Measurements from ENCODE around the gene PPIF. TPM values are rescaled to one million over a fixed set of nuclear protein-coding genes. Genes with fewer than 3 reads are reported as not detected.
A peak's percentile ranks its signal among the peaks of the same experiment; 100 is the strongest.

Gene PPIF
- total RNA-seq, 6 donors from 2014 or later = 19.3 to 46.5 (median 31.2) TPM

GRCh38 chr10:79354615-79355014, 7.3 kb downstream of the PPIF start:
- 89 to 92% methylated on average over 6 of the region's 6 CpGs for WGBS, 2 donors
- Histone ChIP-seq H3K4me1 (peaks cover under 1 to 8% (median 2%) of the 10 kb centered on the region in 4 donors), H3K27ac (no peak overlapping the region), H3K27me3 (no peaks in the 10 kb centered on the region), H3K9me3 (no peaks in the 10 kb centered on the region), H3K36me3 (peaks cover 9 to 58% (median 42%) of the 10 kb centered on the region in 4 donors), H3K4me3 (no peak overlapping the region)
- no peak for TF ChIP-seq EP300 (IDR thresholded peaks at IDR 0.05)
- no peak for TF ChIP-seq CTCF (IDR thresholded peaks at IDR 0.05)
- no peak for TF ChIP-seq POLR2AphosphoS5 (IDR thresholded peaks at IDR 0.05)
- TF ChIP-seq POLR2A (IDR thresholded peaks at IDR 0.05) = no peak
- ATAC-seq (ENCODE audit: low FRiP score in 2 of 2) (no peak), DNase-seq (peak in 1 of 2 donors; percentile 8)

GRCh38 chr10:79355420-79356017, 8.2 kb downstream of the PPIF start:
- no peaks in the 10 kb centered on the region for H3K27me3 ChIP-seq
- peak overlapping the region in 1 of 4 donors; percentile 13 for H3K27ac ChIP-seq
- peaks cover 0 to 4% (median 0%) of the 10 kb centered on the region in 4 donors for H3K4me1 ChIP-seq
- peaks cover 5 to 49% (median 34%) of the 10 kb centered on the region in 4 donors for H3K36me3 ChIP-seq
- DNase-seq (no peak), ATAC-seq (ENCODE audit: low FRiP score in 2 of 2) (no peak)
- H3K9me3 ChIP-seq = no peaks in the 10 kb centered on the region
- 80 to 93% methylated on average over 6 of the region's 6 CpGs for WGBS, 2 donors
- H3K4me3 ChIP-seq = no peak overlapping the region
- TF ChIP-seq POLR2A (IDR thresholded peaks at IDR 0.05) (no peak), EP300 (IDR thresholded peaks at IDR 0.05) (no peak)

- no peak for TF ChIP-seq POLR2A (IDR thresholded peaks at IDR 0.05)
- TF ChIP-seq EP300 (IDR thresholded peaks at IDR 0.05) = no peak
- Histone ChIP-seq H3K4me1 (peaks cover 0 to 4% (median 0%) of the 10 kb centered on the region in 4 donors), H3K4me3 (no peak overlapping the region), H3K27me3 (no peaks in the 10 kb centered on the region), H3K9me3 (no peaks in the 10 kb centered on the region), H3K27ac (peak overlapping the region in 1 of 4 donors; percentile 13), H3K36me3 (peaks cover 4 to 43% (median 29%) of the 10 kb centered on the region in 4 donors)
- peak; percentile 3 to 56 for ATAC-seq (ENCODE audit: low FRiP score in 2 of 2)
- 70 to 71% methylated on average over 3 to 5 of the region's 5 CpGs for WGBS, 2 donors
- DNase-seq = peak in 1 of 2 donors; percentile 25
Observed at GRCh38 chr10:79356104-79356503, 8.8 kb downstream of the PPIF start.

GRCh38 chr10:79357180-79357579, 9.9 kb downstream of the PPIF start:
- Histone ChIP-seq H3K27me3 (no peaks in the 10 kb centered on the region), H3K36me3 (peaks cover 2 to 32% (median 19%) of the 10 kb centered on the region in 4 donors), H3K9me3 (no peaks in the 10 kb centered on the region), H3K4me1 (peaks cover 0 to 4% (median 0%) of the 10 kb centered on the region in 4 donors), H3K27ac (no peak overlapping the region), H3K4me3 (no peak overlapping the region)
- ATAC-seq (ENCODE audit: low FRiP score in 2 of 2) (no peak), DNase-seq (peak in 1 of 2 donors; percentile 8)
- TF ChIP-seq EP300 (IDR thresholded peaks at IDR 0.05) = no peak
- TF ChIP-seq POLR2AphosphoS5 (IDR thresholded peaks at IDR 0.05) = no peak
- TF ChIP-seq CTCF (IDR thresholded peaks at IDR 0.05) = no peak
- no peak for TF ChIP-seq POLR2A (IDR thresholded peaks at IDR 0.05)
- WGBS, 2 donors = 95 to 96% methylated on average over 9 of the region's 9 CpGs

GRCh38 chr10:79358811-79359210, 11.5 kb downstream of the PPIF start:
- Histone ChIP-seq H3K9me3 (no peaks in the 10 kb centered on the region), H3K27ac (no peak overlapping the region), H3K4me1 (no peaks in the 10 kb centered on the region), H3K4me3 (no peak overlapping the region), H3K36me3 (peaks cover 0 to 16% (median 5%) of the 10 kb centered on the region in 4 donors), H3K27me3 (no peaks in the 10 kb centered on the region)
- TF ChIP-seq POLR2A (IDR thresholded peaks at IDR 0.05) = no peak
- TF ChIP-seq POLR2AphosphoS5 (IDR thresholded peaks at IDR 0.05) = no peak
- WGBS, 2 donors = 75 to 78% methylated on average over 5 of the region's 5 CpGs
- ATAC-seq (ENCODE audit: low FRiP score in 2 of 2) (no peak), DNase-seq (peak in 1 of 2 donors; percentile 21)

- Histone ChIP-seq H3K9me3 (no peaks in the 10 kb centered on the region), H3K4me3 (no peak overlapping the region), H3K36me3 (peaks cover 0 to 6% (median 0%) of the 10 kb centered on the region in 4 donors), H3K4me1 (no peaks in the 10 kb centered on the region), H3K27me3 (no peaks in the 10 kb centered on the region), H3K27ac (no peak overlapping the region)
- WGBS, 2 donors = 85 to 86% methylated on average over 6 of the region's 6 CpGs
- DNase-seq (peak in 1 of 2 donors; percentile 15), ATAC-seq (ENCODE audit: low FRiP score in 2 of 2) (no peak)
- TF ChIP-seq POLR2AphosphoS5 (IDR thresholded peaks at IDR 0.05) (no peak), EP300 (IDR thresholded peaks at IDR 0.05) (no peak), POLR2A (IDR thresholded peaks at IDR 0.05) (no peak), CTCF (IDR thresholded peaks at IDR 0.05) (no peak)
Observed at GRCh38 chr10:79359816-79360498, 12.7 kb downstream of the PPIF start.
